Peyer's patch (tissue), 4 donors: ENCODE results near the gene KRT13.

Source experiments
- CTCF ChIP-seq, 6 experiments: fragments of 450-650 bp in 4 of 6; fragments of 200-600 bp in 2 of 6; sonication (generic) in 1 of 6; IDR thresholded peaks; one replicate each; pipeline ENCODE4 v1.5.1; 2017 to 2019; ENCODE audit warnings: antibody characterized with exemption in 6 of 6, mild to moderate bottlenecking in 3 of 6, moderate library complexity in 1 of 6
- POLR2A ChIP-seq, 2 donors: fragments of 450-650 bp; IDR thresholded peaks; one replicate each; pipeline ENCODE4 v1.5.1; 2017; ENCODE audit warnings: antibody characterized with exemption in 2 of 2, mild to moderate bottlenecking in 2 of 2, moderate library complexity in 2 of 2

GRCh38 chr17:41513168-41513547 is 7.7 kb upstream of the KRT13 start:
- TF ChIP-seq CTCF (IDR thresholded peaks at IDR 0.05) (no peak), POLR2A (IDR thresholded peaks at IDR 0.05) (no peak)
